Measurements from ENCODE around the gene HINT3.
"Not testable (repeated sequence)": the region's sequence is repeated elsewhere in the genome, so short reads cannot be mapped to it uniquely, and the experiment has no call there.

The HINT3 gene

DNA sequence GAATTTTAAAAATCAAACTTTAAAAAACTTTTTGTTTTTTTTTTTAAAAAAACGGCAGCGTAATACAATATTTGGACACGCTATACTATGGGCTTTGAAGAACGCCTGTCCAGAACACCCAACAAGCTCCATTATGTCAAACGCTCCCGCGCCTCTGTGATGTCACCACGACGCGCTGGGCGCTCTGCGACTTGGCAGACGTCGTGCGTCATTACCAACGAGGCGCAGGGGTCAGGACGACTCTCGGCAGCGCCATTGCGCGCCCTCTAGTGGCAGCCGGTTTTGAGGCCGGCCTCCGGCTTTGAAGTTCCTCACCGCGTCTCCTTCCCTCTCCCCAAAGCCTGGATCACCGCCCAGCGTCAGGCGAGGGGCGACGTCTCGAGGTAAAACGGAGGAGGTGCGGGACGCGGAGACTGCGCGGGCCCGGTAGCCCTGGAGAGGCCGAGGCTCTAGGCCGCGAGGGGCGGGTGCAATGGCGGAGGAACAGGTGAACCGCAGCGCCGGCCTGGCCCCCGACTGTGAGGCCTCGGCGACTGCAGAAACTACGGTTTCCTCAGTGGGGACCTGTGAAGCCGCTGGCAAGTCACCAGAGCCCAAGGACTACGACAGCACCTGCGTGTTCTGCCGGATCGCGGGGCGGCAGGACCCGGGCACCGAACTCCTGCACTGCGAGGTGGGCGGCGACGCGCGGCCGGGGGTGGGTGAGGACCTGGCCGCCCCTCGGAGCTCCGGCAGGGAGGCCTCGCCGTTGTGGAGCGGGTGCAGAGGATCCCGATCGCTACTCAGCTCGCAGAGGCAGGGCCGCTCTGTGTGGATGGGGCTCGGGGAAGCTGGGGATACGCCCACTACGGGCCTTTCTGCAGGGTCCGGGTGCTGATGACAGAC is at the start of gene HINT3:
TSS of gene HINT3 (plus strand) at position 265 of the 885 bp plus-strand sequence. CDS start at position 473, 208 bp downstream.
- peak; percentile 98 for DNase-seq

DNA sequence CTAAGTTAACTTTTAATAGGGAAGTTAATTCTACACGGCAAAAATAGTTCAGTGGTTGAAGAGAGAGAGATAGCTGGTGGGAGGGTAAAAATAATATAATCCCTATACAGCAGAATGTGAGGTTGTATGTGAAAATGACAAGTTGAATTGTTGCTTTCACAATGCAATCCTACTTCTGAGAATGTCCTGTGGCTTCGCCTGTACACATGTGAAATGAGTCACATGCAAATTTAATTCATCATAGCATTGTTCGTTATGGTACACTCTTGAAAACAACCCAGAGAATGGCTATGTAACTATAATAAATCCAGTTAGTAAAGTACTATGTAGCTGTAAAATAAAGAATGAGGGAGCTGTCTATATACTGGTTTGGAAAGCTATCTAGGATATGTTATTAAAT is 46.0 kb upstream of the HINT3 start:
- no peak for DNase-seq

DNA sequence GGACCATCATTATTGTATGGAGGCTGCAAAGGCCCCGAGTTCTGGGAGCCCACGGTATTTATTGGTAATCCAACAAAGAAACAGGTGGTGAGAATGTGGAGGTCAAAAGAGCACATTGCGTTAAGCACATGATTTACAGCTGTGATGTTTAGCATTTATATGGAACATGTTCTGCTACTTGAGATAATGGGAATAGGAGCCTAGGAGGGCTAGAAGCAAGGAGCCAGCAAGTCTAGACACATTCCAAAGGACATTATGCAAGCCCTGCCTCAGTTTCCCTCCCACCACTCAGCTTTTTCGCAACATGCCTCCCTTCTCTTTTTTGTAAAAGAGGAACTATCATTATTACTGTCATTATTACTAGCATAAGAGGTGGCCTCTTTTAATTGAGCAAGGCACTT is 45.5 kb upstream of the HINT3 start:
- not testable (repeated sequence) for DNase-seq

DNA sequence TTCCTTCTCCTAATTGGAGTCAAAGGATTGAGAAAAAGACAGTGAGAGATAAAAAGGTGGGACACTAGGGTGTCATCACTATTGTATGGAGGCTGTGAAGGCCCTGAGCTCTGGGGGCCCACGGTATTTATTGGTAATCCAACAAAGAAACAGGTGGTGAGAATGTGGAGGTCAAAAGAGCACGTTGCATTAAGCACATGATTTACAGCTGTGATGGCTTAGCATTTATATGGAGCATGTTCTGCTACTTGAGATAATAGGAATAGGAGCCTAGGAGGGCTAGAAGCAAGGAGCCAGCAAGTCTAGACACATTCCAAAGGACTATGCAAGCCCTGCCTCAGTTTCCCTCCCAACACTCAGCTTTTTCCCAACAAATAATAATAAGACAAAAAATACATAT is 44.1 kb upstream of the HINT3 start:
- DNase-seq, result not testable (repeated sequence)

DNA sequence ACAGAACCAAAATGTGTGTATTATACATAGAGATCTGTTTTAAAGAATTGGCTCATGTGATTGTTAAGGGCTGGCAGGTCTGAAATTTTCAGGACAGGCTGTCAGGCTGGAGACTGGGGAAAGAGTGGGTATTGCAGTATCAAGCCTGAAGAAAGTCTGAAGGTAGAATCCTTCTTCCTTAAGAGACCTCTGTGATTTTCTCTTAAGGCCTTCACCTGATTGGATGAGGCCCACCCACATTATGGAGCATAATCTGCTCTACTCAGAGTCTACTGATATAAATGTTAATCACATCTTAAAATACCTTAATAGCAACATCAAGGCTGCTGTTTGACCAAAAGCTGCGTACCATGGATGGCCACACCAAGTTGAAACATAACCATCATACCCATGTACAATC is 43.4 kb upstream of the HINT3 start:
- no peak for DNase-seq

DNA sequence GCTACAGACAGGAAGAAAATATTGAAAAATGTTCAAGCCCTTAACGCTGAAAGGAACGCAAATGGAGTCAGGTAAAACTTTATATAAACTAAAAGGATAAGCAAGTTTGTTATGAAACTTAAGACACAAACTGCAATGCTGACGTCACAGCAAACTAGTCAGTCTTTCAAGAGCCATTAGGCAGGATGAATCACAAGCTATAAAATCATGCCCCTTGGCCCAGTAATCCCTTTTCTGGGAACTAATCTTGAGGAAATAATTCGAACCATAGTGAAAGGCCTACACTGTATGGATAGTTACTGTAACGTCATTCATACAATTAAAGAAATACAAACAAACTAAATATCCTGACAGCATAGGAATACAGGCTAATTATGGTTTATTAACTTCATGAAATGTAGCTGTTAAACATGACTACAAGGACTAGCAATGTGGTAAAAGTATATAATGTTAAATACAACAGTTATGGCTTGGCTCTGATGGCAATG is 42.7 kb upstream of the HINT3 start:
- DNase-seq, result no peak

GRCh38 chr6:125918230-125918629 is 38.3 kb upstream of the HINT3 start:
- no peak for DNase-seq

DNA sequence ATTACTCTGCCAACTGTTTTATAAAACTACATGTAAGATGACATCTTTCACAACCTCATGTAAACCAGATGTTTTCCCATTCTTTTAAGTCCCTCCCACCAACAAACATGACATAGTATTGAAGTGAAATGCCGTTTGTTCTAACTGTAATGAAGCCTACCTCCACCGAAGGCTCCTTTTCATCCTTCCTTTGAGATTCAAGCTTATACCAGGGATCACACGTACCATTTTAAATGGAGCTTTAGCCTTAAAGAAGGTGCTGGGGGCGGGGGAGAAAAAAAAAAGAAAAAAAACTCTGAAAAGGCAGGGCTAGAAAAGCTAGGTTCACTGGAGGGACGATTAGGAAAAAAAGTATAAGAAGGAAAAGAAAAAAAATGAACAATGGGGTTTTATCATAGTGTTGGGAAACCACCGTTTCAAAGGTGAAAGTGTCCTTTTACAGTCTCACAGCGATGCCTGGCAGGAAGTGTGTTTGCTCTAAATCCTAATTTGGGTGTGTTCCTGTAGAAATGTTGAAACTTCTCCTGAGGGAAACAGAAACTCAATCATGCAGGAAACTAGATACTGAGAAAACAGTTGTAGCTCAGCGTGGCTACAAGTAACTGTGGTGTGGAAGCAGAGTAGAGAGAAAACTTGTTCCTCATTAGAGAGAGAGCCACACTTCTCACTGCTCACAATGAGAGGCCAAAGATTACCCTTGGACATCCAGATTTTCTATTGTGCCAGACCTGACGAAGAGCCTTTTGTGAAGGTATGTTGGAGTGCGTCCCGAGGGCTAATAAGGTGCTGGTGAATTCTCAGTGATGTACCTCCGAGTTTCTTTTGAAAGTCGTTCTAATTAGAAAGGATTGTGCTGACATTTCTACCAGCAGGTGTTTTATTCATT is 37.6 kb upstream of the HINT3 start:
- DNase-seq, result no peak

DNA sequence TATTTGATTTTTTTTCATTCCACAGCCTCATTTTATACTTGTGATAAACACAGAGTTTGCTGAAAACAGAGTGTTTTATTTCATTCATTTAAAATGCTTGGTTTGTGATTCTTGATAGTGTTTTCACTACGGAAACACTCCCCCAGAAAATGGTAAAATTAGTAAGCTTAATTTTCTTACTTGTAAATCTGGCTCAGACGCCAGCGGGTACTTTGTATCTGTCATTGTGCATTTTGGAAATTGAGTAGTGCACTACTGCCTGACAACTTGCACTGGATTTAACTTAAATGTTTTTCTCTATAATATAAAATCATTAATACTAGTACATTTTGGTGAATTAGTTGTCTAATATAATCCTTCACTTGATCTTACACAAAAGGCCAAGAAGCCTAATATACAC is 37.0 kb upstream of the HINT3 start:
- DNase-seq, result no peak

DNA sequence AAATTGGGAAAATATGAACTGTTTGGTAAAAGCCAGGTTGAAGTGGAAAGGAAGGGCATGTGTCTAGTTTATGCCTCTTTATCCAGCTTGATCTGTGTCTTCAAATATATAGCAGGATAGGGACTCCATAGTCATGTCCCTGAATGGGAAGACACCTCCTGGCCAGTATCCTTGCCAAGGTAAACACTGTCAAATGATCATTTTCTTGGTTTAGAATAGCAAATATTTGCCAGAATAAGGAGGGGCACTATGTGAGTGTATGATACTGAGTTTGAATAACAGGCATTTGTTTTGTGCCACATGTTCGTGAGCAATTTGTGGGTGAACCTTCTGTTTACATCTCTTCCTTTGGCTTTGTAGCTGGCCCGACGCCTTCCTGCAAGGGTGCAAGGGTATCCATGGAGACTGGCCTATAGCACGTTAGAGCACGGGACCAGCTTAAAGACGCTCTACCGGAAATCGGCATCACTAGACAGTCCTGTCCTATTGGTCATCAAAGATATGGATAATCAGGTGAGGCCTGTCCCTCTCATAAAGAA is 34.2 kb upstream of the HINT3 start:
- DNase-seq, result no peak

DNA sequence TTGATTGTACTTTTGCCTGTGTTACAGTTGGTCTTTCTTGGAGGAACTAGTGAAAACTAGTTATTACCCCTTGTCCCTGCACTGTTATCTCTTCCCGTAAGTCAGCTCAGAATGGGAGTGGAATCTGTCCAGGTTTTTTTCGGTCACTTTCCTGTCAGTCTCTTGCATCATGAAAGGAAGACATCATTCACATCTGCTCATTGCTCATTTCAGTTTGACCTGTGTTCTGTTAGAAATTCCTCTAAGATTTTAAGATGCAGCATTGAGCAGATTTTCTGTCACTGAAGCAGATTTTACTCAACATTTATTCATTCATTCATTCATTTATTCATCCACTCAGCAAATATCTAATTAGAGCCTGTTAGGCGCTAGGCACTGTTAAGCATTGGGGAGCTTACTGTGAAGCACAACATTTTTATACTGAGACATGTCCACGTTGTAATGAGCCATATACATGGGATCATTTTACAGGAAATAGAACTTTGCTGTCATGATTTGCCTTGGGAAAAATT is 33.1 kb upstream of the HINT3 start:
- no peak for DNase-seq

GRCh38 chr6:125924169-125924568 is 32.4 kb upstream of the HINT3 start:
- DNase-seq, result no peak

- DNase-seq, result no peak
Observed at GRCh38 chr6:125924697-125925358, 31.7 kb upstream of the HINT3 start.

- no peak for DNase-seq
Observed at GRCh38 chr6:125926711-125927110, 29.9 kb upstream of the HINT3 start.

DNA sequence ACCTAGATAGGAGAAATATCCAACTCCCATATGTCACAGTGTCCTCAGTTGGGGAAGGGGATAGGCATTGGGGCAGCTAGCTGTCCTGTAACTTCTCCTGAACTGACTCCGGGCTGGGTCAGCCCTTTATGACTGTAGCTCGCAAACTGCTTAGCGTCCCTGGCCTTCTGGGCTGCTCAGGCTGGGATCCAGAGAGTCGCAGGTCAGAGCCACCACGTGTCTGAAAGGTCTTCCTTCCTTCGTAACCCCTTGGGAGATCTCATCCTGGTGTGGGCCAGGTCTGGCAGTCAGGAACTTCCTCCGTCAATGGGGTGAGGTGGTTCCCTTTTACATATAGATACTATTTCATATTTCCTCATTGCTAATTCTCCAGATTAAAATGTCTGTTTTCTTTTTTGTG is 28.8 kb upstream of the HINT3 start:
- DNase-seq, result no peak

DNA sequence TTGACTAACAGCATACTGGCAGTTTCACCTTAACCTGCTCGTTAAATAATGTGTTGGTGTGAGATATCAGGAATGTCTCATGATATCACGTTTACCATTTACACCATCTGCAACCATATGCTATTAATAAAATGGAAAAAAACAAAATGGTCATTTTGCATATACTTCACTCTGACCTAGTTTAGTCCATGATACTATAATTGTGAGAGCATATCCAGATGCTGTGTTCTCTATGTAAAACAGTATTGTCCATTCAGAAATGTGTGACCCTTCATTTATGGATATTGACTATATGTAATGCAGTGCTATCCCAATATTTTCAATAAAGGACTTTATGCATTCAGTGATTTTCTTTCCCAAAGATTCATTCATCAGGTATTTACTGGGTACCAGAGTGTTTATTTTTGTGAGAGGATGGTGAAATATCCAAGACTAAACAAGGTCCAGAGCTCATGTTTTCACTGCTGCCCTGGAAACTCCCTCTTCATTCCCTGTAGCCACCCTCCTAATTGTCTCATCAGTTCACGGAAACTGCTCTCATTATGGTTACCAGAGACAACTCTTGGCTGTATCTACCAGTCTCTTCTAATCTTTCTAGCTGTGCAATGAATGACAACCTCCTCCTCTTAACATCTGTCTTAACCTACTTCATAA is 25.7 kb upstream of the HINT3 start:
- no peak for DNase-seq

DNA sequence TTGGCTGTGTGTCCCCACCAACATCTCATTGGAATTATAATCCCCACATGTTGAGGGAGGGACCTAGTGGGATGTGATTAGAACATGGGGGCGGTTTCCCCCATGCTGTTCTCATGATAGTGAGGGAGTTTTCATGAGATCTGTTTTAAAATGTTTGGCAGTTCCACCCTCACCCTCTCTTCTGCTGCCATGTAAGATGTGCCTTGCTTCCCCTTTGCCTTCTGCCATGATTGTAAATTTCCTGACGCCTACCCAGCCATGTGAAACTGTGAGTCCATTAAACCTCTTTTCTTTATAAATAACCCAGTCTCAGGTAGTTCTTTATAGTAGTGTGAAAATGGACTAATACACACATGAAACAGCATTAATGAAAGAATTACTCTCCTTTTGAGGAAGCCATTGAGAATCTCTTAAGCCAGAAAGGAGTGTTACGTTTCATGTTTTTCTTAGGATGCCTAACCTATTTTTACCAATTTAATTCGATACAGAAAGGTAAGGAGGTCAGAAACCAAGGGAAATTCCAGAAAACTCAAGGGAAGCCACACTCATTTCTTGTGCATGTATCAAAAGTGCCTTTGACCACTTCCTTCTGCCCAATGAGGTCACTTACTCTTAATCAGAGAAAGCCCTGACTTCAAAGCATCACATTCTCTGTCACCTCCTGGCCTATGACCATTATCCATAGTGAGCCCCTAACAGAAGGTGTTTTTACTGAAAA is 24.7 kb upstream of the HINT3 start:
- no peak for DNase-seq

DNA sequence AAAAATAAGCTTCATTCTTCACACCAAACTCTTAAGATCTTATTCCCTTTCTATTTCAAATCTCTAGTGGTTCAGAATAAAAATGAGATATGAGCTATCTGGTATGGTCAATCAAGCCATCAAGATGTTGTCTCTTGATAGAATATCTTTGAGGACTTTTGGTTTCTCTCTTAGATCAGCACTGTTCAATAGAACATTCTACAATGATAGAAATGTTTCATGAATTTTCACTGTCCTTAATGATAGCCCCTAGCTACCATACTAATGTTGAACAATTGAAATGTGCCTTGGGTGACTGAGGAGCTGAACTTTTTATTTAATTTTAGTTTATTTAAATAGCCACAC is 24.1 kb upstream of the HINT3 start:
- DNase-seq, result no peak

GRCh38 chr6:125935520-125935919 is 21.1 kb upstream of the HINT3 start:
- DNase-seq, result not testable (repeated sequence)

GRCh38 chr6:125939026-125939425 is 17.5 kb upstream of the HINT3 start:
- no peak for DNase-seq

DNA sequence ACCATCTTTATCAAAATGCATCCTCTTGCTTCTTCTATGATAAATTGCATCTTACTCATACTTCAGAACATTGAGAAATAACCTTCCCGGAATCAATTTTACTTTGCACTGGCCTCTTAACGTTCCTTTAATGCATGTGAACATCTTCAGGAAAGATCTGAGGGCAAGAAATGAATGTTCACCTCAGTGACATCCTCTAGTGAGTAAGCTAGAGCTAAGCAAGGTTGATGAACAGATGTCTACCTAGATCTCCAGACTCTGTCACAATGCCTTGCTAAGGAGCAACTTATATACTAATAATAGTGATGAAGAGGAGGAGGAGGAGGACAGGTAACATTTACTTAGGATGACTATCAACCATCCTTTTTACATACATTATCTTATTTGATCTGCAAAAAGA is 16.8 kb upstream of the HINT3 start:
- no peak for DNase-seq

Measured in femur (tissue), 1 donor.